SK-N-DZ (cell line): Measurements from ENCODE around the gene DNMT3A.

Experiments used
- DNase-seq: peaks from one replicate; pipeline ENCODE4 v3.0.0-alpha.2; 2015; ENCODE audit warnings: low spot score

DNMT3A gene

GRCh38 chr2:25373269-25373981 is 31.7 kb upstream of the DNMT3A start:
- no peak for DNase-seq

DNA sequence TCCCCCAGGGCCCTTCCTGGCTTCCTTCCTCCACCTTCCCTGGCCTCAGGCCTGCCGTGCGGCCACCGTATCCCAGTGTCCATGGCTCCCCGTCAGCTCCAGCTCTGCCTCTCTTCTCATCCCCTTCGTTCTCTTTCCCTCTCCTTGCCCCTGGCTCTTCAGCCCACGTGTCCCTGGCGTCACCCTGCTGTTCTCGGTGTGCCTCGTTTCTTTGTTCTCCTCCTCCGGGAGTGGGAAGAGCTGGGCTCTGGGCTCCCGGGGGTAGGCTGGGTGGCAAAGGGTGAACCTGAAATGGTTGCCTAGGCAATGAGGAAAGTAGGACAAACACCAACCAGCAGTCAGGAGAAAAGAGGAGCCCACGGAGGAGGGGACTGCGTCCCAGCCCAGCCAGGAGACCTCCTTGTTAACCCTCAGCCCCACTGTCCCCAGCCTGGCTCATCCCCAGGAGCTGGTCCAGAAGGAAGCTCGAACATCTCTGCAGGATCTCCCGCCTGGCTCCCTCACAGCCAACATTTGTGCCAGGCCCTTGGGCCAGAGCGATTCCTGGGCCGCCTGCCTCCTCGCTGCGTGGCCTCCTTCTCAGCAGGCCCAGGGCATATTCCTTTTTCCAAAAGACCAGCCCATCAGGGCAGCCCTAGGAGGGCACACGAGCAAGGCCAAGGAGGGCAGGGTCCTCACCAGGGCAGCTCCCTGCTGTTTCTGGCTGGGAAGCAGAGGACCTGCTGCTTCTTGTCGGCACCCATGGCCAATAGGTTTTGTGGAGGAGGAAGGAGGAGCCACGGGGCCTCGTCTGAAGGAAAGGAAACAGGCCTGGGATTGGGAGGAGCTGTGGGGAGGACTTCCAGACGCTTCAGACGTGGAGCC is 30.9 kb upstream of the DNMT3A start:
- no peak for DNase-seq

DNA sequence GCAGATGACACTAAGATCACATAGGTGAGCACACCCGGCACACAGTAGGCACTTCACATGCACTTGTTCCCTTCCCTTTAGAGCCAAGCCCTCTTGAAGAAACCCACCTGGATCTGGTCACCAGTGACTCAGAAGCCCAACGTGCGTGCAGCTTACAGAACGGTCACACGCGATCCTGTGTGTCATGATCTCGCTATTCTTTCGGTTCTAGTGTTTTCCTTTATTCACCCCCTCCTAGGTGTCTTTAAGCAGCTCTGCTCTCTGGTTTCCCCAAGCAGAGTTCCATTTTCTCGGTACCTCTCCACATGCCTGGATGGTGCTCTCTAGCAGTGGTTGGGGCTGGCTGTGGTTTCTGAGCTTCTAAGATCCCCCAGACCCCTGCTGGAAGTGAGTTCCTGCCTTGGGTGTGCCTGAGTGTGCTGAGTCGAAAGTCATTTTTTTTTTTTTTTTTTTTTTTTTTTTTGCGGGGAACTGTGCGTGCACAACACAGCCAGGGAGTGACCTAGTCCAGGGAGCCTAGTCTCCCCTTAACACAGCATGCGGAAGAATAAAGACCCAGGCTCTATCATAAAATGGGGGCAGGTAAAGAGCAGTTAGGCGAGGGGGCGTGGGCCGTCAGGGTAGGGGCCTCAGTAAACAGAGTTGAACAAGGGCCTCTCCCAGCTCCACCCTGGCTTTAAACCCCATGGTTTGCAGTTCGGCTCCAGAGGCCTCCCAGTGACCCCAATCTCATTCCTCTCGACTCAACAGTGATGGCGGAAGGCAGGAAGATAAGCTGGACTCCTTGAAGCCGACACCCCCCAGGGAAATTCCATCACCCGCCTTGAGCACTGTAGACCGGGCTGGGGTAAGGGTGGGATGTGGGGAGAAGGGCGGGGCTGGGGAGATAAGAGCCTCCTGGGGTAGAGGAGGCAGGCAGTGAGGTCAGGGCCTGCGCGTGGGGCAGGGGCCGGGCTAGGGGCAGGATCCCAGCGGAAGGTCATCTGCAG is 29.8 kb upstream of the DNMT3A start:
- DNase-seq: no peak

DNA sequence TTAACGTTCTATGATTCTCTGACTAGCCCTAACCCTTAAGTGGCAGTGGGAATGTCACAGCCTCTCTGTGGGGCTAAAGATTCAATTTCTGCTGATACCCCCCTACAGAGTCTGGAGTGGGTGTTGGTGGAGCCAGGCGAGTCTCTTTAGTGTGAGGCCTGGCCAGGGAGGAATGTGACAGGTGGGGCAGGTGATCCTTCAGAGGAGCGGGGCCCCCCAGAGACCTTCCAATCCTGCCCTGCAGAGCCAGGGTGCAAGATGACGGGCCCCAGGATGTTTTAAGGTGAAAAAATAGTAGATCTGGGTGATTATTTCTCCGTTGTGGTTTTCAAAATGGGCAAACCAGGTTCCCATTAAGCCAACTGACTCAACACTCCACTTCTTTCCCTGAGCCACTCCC is 28.2 kb upstream of the DNMT3A start:
- DNase-seq: no peak

DNA sequence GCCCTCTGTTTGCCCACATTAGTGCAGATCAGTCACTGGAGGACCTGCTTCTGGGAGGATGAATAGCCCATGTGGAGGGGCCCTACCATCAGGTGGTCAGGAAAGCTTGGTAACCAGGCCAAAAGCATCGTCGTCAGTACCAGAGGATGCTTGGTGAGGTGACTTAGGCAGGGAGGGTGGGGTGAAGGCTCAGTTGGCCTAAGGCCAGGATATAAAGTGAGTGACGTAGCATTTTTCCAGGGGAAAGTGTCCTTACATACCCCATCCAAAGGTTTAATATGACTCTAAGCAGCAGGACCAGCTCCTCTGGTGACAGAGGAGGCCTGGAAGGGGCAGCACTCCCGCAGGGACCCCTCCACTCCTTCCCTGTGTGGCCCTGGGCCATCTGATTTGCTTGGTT is 27.7 kb upstream of the DNMT3A start:
- no peak for DNase-seq

DNA sequence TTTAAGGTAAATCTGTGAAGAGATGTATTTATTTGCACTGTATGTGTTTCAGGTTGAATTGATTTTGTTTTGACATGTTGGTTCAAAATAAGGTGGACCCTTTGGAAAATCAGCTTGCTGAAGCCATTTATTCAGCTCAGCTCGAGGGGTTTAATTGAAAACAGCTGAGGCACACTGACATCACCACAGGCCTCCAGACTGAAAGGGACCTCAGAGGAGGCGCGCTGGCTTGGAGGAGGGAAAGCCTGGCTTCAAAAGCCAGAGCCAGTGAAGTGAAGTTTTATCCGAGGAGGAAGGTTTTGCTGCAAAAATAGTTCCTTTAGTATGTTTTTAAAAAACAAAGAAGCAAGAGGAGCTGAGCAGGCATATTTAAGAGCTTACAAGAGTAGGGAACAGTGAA is 26.9 kb upstream of the DNMT3A start:
- peak; percentile 54 for DNase-seq

GRCh38 chr2:25367296-25367695 is 25.6 kb upstream of the DNMT3A start:
- DNase-seq: no peak

DNA sequence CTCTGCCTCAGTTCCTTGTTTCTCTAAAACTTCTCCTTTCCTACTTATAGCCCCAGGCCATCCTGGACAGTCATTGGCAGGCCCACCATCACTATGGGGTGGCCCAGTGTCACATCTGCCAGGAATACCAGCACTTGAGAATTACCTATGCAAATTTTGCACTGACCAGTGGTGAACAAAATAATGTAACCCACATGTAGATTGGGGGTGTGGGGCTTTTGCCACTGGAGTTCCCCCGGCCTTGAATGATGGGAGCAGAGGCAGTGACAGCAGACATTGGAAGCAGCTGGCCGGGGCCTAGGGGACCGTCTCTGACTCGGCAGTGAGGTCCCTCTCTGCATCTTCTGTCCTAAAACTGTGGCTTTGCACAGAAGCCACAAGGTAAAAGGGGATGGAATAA is 24.9 kb upstream of the DNMT3A start:
- no peak for DNase-seq

DNA sequence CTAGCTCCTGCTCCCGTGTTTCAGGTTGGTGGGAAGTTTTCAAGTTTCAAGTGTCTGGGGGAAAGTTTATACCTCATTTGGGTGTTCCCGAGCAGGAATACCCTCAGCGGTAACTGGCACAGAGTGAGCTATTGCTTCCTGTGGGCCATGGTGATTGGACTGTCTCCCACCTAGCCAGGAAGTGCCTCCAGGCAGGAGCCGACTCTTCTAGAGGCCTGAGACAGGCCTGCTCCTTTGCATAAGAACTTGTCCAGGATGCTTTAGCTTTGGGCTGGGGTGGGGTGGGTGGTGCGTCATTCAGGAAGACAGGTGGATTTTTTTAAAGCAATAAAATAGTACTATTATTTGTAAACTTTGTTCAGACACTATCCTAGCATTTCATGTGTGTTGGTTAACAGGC is 23.5 kb upstream of the DNMT3A start:
- no peak for DNase-seq

GRCh38 chr2:25363733-25364132 is 22.0 kb upstream of the DNMT3A start:
- DNase-seq: no peak

DNA sequence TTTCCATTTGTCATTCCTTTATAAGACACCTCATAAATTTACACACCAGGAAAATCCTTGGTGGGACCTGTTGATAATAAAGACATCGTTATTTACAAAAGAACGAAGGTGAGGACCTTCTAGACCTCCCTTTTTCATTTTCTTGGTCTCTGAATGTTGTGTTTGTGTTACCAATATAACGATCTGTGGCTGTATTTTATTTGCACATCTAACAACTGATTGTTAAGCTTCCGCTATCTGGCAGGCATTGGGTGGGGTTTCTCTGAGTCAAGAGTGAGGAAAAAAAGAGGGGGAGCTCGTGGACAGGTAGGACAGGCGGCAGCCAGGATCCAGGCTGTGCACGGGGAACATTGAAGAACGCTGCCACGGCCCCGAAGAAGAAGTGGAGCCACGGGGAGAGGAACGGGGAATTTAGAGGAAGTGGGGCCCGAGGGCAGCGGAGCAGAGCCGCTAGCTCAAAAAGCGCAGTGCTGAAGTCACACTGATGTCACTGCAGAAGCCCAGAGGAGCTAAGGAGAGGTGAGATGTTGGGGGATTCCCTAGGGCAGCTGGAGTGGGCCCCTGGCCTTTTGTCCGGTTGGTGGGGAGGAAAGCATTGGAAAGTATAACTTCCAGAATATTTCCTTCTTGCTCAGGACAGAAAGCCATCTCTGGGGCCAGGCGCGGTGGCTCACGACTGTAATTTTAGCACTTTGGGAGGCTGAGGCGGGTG is 20.9 kb upstream of the DNMT3A start:
- DNase-seq: no peak

DNA sequence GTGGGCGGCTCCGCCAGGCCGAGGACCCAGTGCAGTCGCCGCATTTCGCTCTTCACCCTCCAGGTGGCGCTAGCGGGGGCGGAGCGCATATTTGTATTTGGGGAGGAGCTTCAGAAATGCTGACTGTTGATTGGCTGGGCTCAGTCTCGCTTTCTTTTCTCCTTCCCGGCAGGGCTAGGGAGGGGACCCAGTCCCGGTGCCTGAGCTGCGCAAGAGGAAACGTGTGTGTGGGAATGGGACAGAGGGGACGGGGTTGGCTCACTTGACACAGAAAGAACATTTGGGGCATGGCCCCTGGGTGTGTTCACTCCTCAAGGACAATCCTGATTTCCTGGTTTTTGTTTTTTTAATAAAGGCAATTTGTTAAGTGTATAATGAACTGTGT is 20.3 kb upstream of the DNMT3A start:
- peak; percentile 91 for DNase-seq

DNA sequence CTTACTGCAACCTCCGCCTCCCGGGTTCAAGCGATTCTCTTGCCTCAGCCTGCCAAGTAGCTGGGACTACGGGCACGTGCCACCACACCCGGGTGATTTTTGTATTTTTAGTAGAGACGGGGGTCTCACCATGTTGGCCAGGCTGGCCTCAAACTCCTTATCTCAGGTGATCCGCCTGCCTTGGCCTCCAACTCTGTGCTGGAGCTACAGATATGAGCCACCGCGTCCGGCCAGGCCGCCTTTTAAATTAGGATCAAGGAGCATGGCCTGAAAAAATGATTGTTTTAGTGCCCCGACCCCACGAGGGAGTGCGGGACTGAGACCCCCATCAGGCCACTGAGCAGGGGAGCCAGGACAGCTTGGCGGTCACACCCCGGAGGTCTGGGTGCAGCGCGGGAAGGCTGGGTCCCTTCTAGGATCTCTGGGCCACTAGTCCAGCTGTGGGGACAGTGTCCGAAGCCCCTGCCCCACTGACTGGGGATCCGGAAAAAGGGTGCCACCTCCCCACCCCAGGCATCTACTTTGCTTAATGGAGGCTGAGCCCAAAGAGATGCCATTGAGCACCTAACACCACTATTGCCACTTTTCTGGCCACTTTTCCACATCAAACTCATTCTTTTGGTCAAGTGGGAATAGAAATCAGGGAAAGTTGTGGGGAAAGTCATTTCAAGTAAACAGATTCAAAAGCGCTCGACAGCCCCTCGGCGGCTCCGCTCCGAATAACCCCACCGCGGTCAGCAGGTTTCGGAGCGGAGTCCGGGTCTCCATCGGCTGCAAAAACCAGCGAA is 19.7 kb upstream of the DNMT3A start:
- no peak for DNase-seq

GRCh38 chr2:25358836-25359235 is 17.1 kb upstream of the DNMT3A start:
- DNase-seq: no peak

DNA sequence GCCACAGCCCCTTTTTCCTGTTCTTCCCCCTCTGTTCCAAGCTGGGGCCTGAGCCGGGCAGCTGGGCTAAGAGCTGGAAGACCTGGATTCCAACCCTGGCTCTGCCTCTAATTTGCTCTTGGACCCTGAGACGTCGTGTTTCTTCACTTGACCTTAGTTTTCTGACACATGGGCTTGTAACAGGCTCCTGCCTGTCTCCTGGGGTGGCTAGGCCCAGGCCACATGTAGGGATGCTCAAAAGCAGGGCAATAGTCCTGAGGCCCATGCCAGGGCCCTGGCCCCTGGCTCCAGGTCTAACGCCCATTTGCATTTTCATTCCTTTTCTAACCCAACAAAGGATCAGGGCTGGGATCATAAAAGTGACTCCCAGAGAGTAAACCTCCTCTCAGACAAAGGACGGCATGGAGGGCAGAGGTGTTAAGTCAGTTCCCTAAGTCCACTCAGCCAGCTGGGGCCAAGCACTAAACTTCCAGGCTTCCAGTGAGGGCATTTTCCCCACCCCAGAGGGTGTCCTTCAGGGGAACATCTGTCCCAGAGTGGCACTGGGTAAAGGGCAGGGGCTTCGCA is 16.6 kb upstream of the DNMT3A start:
- DNase-seq: no peak

DNA sequence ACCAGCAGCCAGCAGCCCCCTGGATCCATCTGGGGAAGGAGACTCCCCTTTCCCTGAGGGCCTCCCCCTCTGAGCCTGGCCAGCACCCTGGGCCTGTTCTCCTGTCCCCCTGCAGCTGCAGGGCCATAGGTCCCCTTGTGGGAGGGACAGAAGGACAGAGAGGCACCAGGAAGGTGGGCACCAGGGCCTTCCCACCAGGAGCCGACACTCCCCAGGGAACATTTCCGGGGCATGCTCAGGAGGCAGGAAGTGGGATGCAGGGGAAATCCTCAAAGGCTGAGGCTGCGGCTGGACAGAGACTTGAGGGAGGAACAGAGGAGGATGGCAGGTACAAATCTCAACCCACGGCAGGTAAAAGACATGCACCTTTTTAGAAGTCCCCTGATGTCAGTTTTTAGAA is 14.4 kb upstream of the DNMT3A start:
- no peak for DNase-seq

DNA sequence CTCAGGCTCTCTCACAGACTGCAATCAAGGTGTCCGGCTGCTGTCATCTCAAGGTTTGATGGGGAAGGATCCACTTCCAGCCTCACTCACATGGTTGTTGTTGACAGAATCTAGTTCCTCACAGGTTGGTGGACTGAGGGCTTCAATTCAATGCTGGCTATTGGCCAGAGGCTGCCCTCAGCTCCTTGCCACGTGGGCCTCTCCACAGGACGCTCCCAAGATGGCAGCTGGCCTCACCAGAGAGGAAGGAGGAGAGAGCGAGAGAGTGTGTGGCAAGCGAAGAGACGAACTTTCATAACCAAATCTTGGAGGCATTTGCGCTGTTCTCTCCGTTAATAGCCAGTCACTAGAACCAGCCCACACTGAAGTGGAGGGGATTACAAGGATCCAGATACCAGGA is 13.5 kb upstream of the DNMT3A start:
- DNase-seq: no peak

GRCh38 chr2:25354116-25354515 is 12.4 kb upstream of the DNMT3A start:
- DNase-seq: no peak

DNA sequence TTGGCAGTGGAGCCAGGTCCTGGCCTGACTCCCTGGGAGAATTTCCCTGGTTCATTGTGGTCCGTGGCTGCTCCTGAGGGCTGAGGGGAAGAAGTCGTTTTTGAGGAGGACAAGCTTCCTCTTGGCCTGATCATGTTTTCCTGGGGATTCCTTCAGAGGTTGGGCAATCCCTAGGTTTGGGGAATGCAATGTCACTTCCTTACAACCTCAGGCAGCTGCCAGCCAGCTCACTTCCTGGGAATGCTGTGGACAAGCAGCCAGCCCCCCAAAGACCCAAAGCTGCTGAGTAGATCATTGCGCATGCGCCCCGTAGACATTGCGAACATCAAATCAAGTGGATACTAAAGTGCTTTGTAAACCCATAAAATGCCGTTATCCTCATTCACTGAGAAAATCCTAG is 7.7 kb upstream of the DNMT3A start:
- DNase-seq: no peak

GRCh38 chr2:25347846-25348245 is 6.1 kb upstream of the DNMT3A start:
- DNase-seq: no peak
